Heart right ventricle (tissue), 16 donors: ENCODE data around the gene TRAPPC10. TPM values are rescaled to one million over a fixed set of nuclear protein-coding genes. Genes with fewer than 3 reads are reported as not detected.

Experiments
- ATAC-seq, 8 donors: fragments of 200-7000 bp; cut with Tn5 transposase; one replicate each; pipeline ENCODE4 v1.9.1; 2020; ENCODE audit warnings: mild to moderate bottlenecking in 8 of 8, moderate library complexity in 8 of 8, moderate number of reproducible peaks in 1 of 8
- DNase-seq, 2 donors: peaks; one replicate each; pipeline ENCODE4 v3.0.0-alpha.2; 2020
- H3K27ac ChIP-seq, 10 donors: fragments of 200-600 bp; sonication (generic) in 2 of 10; one replicate each; pipeline versions ENCODE4 v1.5.0 to v1.8.0; 2020 to 2022; ENCODE audit warnings: mild to moderate bottlenecking in 3 of 10
- H3K27me3 ChIP-seq, 7 donors: fragments of 200-600 bp; one replicate each; pipeline ENCODE4 v1.8.0; 2021 to 2022; ENCODE audit warnings: mild to moderate bottlenecking in 2 of 7
- H3K36me3 ChIP-seq, 9 donors: fragments of 200-600 bp; sonication (generic) in 1 of 9; one replicate each; pipeline versions ENCODE4 v1.5.0 to v1.8.0; 2020 to 2022; ENCODE audit warnings: mild to moderate bottlenecking in 2 of 9
- H3K4me1 ChIP-seq, 9 donors: fragments of 200-600 bp; sonication (generic) in 1 of 9; one replicate each; pipeline versions ENCODE4 v1.5.0 to v1.8.0; 2020 to 2022; ENCODE audit warnings: mild to moderate bottlenecking in 4 of 9
- H3K4me3 ChIP-seq, 10 donors: fragments of 200-600 bp; sonication (generic) in 2 of 10; one replicate each; pipeline versions ENCODE4 v1.5.0 to v1.8.0; 2020 to 2022; ENCODE audit warnings: mild to moderate bottlenecking in 7 of 10, moderate library complexity in 2 of 10
- H3K9me3 ChIP-seq, 11 donors: fragments of 200-600 bp in 10 of 11; sonication (generic) in 2 of 11; one replicate each; pipeline versions ENCODE4 v1.5.0 to v1.8.0; 2013 to 2022; ENCODE audit warnings: mild to moderate bottlenecking in 2 of 11, control low read depth in 1 of 11, moderate library complexity in 1 of 11
- CTCF ChIP-seq, 9 donors: fragments of 200-600 bp; sonication (generic) in 2 of 9; IDR thresholded peaks; one replicate each; pipeline versions ENCODE4 v1.5.0 to v1.8.0; 2021 to 2022; ENCODE audit warnings: antibody characterized with exemption in 9 of 9, mild to moderate bottlenecking in 5 of 9, moderate library complexity in 1 of 9
- WGBS, 2 donors: extraction: QIAGEN DNeasy Blood & Tissue Kit; methylation state at CpG; one replicate each; pipeline ENCODE4 v1.1.7; 2013; ENCODE audit warnings: inconsistent platforms in 1 of 2; 5-methylcytosine and 5-hydroxymethylcytosine counted together
- intact Hi-C, 10 donors: fragments of 100-400 bp; cut with DNase I; formaldehyde crosslinking; loops; one replicate each; pipeline versions ENCODE4 v1.11.1 to v1.14.2; 2022
- polyA plus RNA-seq, 2 donors: library from polyadenylated mRNA; stranded (reverse); fragments of 200-250 nt; gene quantifications; one replicate each; pipeline ENCODE4 v1.2.3, GENCODE V29; 2013
- total RNA-seq, 10 donors: library from RNA; stranded (reverse); fragmentation: NEBNext Ultra II Directional in 3 of 10; extraction: Animal tissue kit (Norgen Biotek cat#: 25700) in 3 of 10; gene quantifications; one replicate each; pipeline versions ENCODE4 v1.2.1 to v1.2.4, GENCODE V29; 2021 to 2023
- donor health status: Arrhythmogenic right ventricular cardiomyopathy.
- donor health status: ischemic (EF 13 %, LVEDD 7.1; RV severe dilation, severe dysfunction).
- donor health status: healthy with polysubstance abuse.
- donor health status: DM: no; HTN: yes; CAD: no.
- donor health status: DM: no; HTN: no; CAD: no.
- donor health status: ischemic (EF 25% LVEDD 6.9; RV normal size, moderate dysfunction).
- donor health status: ischemic (EF 25% LVEDD 5.7; RV mildly dilated, moderate dysfunction).
- donor health status: healthy.
- donor health status: DM: yes; HTN: yes; CAD: no.
- donor health status: Ischemic cardiomyopathy.
- donor health status: ischemic (EF 35%, LVEDD 5.7; RV mildly dilated, moderate dysfunction).
- donor health status: nonischemic (EF 11% LVEDD 7.7; RV severe dilation, severe dysfunction).
- donor health status: DM: yes; HTN: yes; CAD: no.
- donor health status: PGD.
- donor health status: ischemic (EF 29% LVEDD 5.4; RV normal size, mild dysfunction).
- donor health status: nonischemic (EF 23%, LVEDD 6.1; RV moderate dilation, normal function).

TRAPPC10 gene
- total and polyA plus RNA-seq, 12 donors, result 4.7 to 26.2 (median 19.4) TPM

- 49 to 63% methylated on average over 15 of the region's 15 CpGs for WGBS, 2 donors
- ATAC-seq (peak; percentile 27 to 89 (median 60)), DNase-seq (no peak)
- Histone ChIP-seq H3K4me1 (peaks cover 29 to 79% (median 62%) of the 10 kb centered on the region in 9 donors), H3K9me3 (no peaks in the 10 kb centered on the region), H3K36me3 (peaks cover 0 to 100% (median 39%) of the 10 kb centered on the region in 9 donors), H3K27me3 (no peaks in the 10 kb centered on the region), H3K4me3 (peak overlapping the region in 1 of 10 donors; percentile 33), H3K27ac (peak overlapping the region; percentile 71 to 89 (median 82))
- intact Hi-C loops, result no loop called here
- TF ChIP-seq CTCF (IDR thresholded peaks at IDR 0.05), result no peak
Observed at GRCh38 chr21:44085491-44086321, 73.6 kb downstream of the TRAPPC10 start.

DNA sequence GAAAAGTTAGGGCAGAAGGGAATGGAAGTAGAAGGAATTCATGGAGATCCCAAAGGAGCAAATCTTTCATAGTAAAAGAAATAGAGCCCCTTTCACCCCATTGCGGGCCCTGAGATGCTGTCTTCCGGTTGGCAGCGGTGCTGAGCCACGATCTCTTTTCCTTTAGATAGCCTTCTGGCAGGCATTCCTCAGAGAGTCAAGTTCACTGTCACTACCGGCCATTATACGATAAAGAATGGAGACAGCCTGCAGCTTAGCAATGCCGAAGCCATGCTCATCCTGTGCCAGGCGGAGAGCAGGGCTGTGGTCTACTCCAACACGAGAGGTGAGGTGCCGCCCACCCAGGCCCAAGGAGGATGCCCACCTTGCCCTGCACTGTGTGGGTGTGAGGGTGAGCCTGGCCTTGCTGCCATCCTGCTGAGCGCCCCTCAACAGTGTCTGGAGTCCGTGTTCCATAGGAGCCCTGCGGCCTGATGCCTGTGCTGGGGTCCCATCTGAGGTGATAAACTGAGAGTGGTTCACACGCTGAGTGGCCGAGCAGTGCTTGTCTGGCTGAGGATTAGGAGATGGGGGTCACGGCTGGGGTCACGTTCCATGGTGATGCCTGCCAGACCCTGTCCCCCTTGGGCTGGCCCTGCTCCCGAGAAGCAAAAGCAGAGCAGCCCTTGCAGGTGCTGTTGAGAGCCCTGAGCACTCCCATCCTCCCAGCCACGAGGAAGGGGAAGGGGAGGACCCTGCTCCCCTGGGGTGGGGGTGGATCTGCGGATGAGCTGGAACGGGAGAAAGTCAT lies 74.7 kb downstream of the TRAPPC10 start:
- intact Hi-C loops, result no loop called here
- 72 to 75% methylated on average over 21 of the region's 21 CpGs for WGBS, 2 donors
- Histone ChIP-seq H3K27me3 (no peaks in the 10 kb centered on the region), H3K4me3 (no peak overlapping the region), H3K36me3 (peaks cover 0 to 100% (median 39%) of the 10 kb centered on the region in 9 donors), H3K4me1 (peaks cover 29 to 80% (median 62%) of the 10 kb centered on the region in 9 donors), H3K9me3 (no peaks in the 10 kb centered on the region), H3K27ac (peak overlapping the region; percentile 71 to 89 (median 82))
- ATAC-seq (peak in 6 of 8 donors; percentile 4 to 36 (median 22)), DNase-seq (no peak)
- TF ChIP-seq CTCF (IDR thresholded peaks at IDR 0.05), result no peak

DNA sequence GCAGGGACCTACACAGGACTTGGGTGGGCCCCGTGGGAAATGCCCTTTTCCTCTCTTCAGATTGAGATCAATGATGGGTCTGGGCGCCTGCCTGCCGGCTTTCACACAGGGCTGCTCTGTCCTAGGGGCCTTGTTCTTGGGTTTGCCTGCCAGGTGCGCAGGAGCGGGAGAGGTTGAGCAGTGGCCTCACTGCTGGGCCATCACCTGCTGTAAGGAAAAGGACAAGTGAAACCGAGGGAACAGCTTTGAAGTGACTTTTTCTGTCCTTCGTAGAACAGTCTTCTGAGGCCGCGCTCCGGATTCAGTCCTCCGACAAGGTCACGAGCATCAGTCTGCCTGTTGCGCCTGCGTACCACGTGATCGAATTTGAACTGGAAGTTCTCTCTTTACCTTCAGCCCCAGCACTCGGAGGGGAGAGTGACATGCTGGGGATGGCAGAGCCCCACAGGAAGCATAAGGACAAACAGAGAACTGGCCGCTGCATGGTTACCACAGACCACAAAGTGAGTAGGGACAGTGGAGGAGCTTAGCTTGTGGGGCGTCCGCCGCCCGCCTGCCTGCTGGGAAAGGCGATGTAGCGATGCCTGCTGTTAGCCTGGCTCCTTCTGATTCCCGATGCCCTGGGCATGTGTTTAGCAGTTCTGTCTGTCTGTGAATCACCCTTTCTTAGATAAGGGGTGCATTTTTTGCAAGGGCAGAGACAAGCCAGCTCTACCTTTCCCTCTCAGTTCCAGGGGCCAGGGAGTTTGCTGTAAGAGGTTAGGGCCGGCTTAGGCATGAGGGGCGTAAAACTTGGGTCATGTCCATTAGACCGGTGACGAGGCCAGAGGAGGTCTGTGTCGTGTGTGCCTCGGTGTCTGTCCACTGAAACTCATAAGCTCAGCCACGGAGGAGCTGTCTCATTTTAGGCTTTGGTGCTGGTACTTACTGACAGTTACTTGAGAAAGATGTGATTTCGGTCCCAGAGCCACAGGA lies 75.6 kb downstream of the TRAPPC10 start:
- intact Hi-C loops, result no loop called here
- 84 to 86% methylated on average over 33 of the region's 33 CpGs for WGBS, 2 donors
- TF ChIP-seq CTCF (IDR thresholded peaks at IDR 0.05), result no peak
- H3K27me3 ChIP-seq, result no peaks in the 10 kb centered on the region
- H3K9me3 ChIP-seq, result no peaks in the 10 kb centered on the region
- H3K27ac ChIP-seq, result peak overlapping the region; percentile 71 to 89 (median 82)
- H3K36me3 ChIP-seq, result peaks cover 0 to 100% (median 42%) of the 10 kb centered on the region in 9 donors
- H3K4me3 ChIP-seq, result no peak overlapping the region
- ATAC-seq, result peak in 1 of 8 donors; percentile 20
- no peak for DNase-seq
- H3K4me1 ChIP-seq, result peaks cover 29 to 76% (median 57%) of the 10 kb centered on the region in 9 donors
